ENCODE measurements around the gene CREBBP. TPM values are rescaled to one million over a fixed set of nuclear protein-coding genes. Genes with fewer than 3 reads are reported as not detected.
A peak's percentile ranks its signal among the peaks of the same experiment; 100 is the strongest.

CREBBP gene
- total and polyA plus RNA-seq, 9 of the 15 experiments (the other 6 are each of a cell fraction or from before 2014, with no cell fraction given), result 0.70 to 24.8 (median 5.6) TPM

DNA sequence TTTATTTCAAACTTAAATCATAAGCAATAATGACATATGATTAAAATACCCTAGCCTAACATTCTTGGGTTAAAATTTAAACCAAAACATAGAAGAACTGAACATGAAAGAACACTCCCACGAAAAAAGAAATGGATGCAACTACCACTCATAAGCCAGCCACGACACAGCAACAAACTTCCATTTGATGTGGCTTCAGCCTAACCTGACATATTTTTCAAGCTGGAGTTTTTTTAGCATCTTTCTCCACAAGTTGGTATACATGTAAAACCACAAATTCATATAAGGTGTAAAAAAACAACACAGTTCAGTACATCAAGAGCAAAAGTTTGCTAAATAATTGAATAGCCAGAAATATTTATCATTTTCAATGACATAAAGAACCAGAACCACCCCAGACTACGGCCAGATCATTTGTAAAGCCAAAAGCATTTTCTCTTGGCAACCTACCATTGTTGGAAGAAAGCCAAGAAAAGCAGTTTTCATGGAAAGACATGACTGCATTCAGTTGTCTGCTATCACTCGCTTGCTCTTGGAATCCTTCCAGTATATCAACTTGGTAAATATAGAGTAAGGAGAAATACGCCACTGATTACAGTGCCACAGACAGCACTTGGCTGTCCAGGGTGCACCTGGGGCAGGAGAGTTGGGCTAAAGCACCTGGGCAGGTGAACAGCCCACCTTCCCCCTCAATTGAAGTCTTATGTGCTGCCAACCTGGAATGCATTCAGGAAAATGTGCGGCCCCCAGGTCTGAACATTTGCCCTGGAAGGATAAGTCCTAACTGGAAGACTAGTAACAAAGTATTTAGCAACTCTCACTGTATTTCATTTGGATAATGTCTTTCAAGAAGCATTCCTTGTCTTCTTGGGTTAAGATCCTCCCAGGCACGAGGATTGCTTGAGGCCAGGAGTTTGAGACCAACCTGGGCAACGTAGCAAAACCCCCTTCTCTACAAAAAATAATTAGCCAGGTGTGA is 60.5 kb downstream of the CREBBP start:
- CTCF ChIA-PET (ENCODE audit: low intra/inter-chr PET ratio), result no interaction called here
- in situ Hi-C loops (cut with MboI), result no loop called here
- TF ChIP-seq ZNF12 (CRISPR knock-in tag; IDR thresholded peaks at IDR 0.05) (no peak), ETS2 (tag; IDR thresholded peaks at IDR 0.05; ENCODE audit: borderline replicate concordance, poor library complexity, severe bottlenecking) (no peak), BCOR (IDR thresholded peaks at IDR 0.05) (no peak), SRSF3 (IDR thresholded peaks at IDR 0.05; ENCODE audit: insufficient read depth, low read length) (no peak), SIRT6 (IDR thresholded peaks at IDR 0.05; ENCODE audit: low read depth, low read length) (no peak), CAMTA2 (CRISPR knock-in tag; conservative IDR thresholded peaks at IDR 0.05) (no peak), ATF7 (IDR thresholded peaks at IDR 0.05) (0 out of 2 replicates have a peak, but pooled peaks have one; percentile 24), NFE2L1 (tag; IDR thresholded peaks at IDR 0.05; ENCODE audit: borderline replicate concordance, low read depth) (no peak), NFIC (IDR thresholded peaks at IDR 0.05) (peak; percentile 96), MAX (CRISPR knock-in tag; IDR thresholded peaks at IDR 0.05) (no peak)
- TF ChIP-seq, protein P1, sequence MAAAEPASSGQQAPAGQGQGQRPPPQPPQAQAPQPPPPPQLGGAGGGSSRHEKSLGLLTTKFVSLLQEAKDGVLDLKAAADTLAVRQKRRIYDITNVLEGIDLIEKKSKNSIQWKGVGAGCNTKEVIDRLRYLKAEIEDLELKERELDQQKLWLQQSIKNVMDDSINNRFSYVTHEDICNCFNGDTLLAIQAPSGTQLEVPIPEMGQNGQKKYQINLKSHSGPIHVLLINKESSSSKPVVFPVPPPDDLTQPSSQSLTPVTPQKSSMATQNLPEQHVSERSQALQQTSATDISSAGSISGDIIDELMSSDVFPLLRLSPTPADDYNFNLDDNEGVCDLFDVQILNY (CRISPR knock-in tag; IDR thresholded peaks at IDR 0.05), result no peak
- TF ChIP-seq, protein P2, sequence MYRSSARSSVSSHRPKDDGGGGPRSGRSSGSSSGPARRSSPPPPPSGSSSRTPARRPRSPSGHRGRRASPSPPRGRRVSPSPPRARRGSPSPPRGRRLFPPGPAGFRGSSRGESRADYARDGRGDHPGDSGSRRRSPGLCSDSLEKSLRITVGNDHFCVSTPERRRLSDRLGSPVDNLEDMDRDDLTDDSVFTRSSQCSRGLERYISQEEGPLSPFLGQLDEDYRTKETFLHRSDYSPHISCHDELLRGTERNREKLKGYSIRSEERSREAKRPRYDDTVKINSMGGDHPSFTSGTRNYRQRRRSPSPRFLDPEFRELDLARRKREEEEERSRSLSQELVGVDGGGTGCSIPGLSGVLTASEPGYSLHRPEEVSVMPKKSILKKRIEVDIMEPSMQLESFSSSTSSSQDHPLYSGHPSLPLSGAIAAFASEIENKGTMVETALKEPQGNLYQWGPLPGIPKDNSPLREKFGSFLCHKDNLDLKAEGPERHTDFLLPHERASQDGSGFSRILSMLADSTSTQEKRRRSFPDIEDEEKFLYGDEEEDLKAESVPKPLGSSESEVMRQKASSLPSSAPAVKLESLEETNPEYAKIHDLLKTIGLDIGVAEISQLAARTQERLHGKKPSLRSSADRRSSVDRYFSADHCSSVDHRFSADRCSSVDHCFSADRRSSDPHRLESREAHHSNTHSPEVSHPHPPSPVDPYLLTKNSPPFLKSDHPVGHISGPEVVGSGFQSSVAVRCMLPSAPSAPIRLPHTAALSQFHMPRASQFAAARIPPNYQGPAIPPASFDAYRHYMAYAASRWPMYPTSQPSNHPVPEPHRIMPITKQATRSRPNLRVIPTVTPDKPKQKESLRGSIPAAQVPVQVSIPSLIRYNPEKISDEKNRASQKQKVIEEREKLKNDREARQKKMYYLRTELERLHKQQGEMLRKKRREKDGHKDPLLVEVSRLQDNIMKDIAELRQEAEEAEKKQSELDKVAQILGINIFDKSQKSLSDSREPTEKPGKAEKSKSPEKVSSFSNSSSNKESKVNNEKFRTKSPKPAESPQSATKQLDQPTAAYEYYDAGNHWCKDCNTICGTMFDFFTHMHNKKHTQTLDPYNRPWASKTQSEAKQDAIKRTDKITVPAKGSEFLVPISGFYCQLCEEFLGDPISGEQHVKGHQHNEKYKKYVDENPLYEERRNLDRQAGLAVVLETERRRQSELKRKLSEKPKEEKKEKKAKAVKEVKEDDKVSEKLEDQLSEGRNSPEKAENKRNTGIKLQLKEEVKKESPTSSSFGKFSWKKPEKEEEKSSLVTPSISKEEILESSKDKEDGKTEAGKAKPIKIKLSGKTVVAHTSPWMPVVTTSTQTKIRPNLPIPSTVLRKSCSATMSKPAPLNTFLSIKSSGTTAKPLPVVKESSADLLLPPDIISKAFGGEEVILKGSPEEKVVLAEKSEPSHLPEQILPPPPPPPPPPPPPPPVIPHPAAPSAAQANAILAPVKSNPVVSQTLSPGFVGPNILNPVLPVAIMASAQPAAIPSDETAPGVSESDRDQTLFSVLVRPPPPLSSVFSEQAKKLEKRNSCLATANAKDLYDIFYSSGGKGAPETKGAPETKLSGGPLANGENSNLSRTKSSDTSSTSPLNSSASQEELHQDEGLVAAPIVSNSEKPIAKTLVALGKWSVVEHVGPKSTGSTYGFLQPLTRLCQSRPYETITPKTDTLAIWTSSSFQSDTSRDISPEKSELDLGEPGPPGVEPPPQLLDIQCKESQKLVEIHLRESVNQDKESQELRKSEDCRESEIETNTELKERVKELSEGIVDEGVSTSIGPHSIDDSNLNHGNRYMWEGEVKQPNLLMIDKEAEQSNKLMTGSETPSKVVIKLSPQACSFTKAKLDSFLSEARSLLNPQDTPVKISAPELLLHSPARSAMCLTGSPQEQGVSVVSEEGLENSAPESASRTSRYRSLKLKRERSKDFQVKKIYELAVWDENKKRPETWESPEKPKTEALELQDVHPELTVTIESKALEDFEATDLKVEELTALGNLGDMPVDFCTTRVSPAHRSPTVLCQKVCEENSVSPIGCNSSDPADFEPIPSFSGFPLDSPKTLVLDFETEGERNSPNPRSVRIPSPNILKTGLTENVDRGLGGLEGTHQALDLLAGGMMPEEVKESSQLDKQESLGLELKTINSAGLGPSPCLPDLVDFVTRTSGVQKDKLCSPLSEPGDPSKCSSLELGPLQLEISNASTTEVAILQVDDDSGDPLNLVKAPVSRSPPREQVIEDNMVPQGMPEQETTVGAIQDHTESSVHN (IDR thresholded peaks at IDR 0.05; ENCODE audit: borderline replicate concordance in 1 of 2, low read depth in 1 of 2), result no peak

More for the DNA sequence above, 60.5 kb downstream of the CREBBP start:
- Histone ChIP-seq H3K36me3 (ENCODE audit: control insufficient read depth, insufficient read depth, low read length) (no peaks in the 10 kb centered on the region), H3K9ac (ENCODE audit: insufficient read depth in 1 of 2, low read depth in 2 of 2, low read length in 2 of 2) (no peak overlapping the region; a peak in 1 of 4 replicates), H3K9me3 (replicated peaks; ENCODE audit: control insufficient read depth, insufficient read depth, low read depth, low read length) (no peaks in the 10 kb centered on the region), H2AFZ (ENCODE audit: low read depth, low read length) (no peak overlapping the region), H3K27ac (ENCODE audit: extremely low read depth, low read depth, low read length) (no peak overlapping the region), H3K4me2 (ENCODE audit: insufficient read depth, low read length) (no peak overlapping the region), H3K79me2 (ENCODE audit: control insufficient read depth, insufficient read depth, low read length) (peaks cover 95% of the 10 kb centered on the region), H3K4me1 (replicated peaks in 1 of 2; ENCODE audit: control insufficient read depth in 2 of 2, insufficient read depth in 2 of 2, low read length in 2 of 2) (peaks cover 22 to 23% of the 10 kb centered on the region in 2 experiments), H4K20me1 (replicated peaks; ENCODE audit: control insufficient read depth, insufficient read depth, low read length) (peaks cover 61% of the 10 kb centered on the region), H3K4me3 (no peak overlapping the region), H3K9me1 (ENCODE audit: control insufficient read depth, insufficient read depth, low read length) (peaks cover 13% of the 10 kb centered on the region), H3K27me3 (ENCODE audit: control insufficient read depth in 2 of 2, insufficient read depth in 2 of 2, low read length in 2 of 2) (no peaks in the 10 kb centered on the region)
- 48% methylated on average over 8 of the region's 8 CpGs for WGBS (ENCODE audit: insufficient coverage, low coverage, missing lambda C conversion rate)
- BruUV-seq (replicated peaks), result no TSS peak
- DNase-seq (ENCODE audit: extremely low read depth in 1 of 4, low spot score in 3 of 4) (peak; percentile 31 to 68 (median 59)), FAIRE-seq (peak; percentile 86), ATAC-seq (no peak)
- intact Hi-C loops (cut with micrococcal nuclease), result no loop called here
- POLR2A ChIA-PET, result no interaction called here

All from K562 (cell line).